GM12801 (cell line): ENCODE results near the gene DLGAP3.

Experiments
- TF ChIP-seq, protein P1 (sequence below): IDR thresholded peaks from one replicate; pipeline ENCODE4 v1.5.1; 2011; ENCODE audit warnings: control low read depth; ENCODE audit not compliant: insufficient read length; ENCODE audit errors: extremely low read depth

The DLGAP3 gene

DNA sequence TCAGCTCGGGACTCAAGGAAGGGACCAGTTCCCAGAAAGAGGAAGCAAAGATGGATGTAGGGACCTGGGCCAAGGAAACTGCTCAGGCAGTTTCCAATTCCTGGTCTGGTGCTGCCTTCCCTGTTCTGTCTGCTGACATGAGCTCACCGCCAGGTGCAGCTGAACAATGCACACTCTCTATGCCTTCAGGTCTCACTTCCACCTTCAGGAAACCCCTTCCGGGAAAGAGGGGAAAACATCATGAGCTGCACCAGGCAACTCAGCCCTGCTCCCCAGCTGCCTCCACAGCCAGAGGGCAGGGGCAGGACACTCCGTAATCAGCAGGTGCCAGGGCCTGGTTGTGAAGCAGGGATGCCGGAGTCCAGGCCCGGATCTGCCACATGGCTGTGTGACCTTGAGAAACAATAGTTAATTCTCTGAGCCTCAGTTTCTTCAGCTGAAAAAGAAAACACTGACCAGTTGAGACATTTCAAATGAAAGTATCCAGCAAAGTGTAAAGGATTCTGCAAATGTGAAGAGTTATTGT lies 97.7 kb downstream of the DLGAP3 start:
- TF ChIP-seq, protein P1, sequence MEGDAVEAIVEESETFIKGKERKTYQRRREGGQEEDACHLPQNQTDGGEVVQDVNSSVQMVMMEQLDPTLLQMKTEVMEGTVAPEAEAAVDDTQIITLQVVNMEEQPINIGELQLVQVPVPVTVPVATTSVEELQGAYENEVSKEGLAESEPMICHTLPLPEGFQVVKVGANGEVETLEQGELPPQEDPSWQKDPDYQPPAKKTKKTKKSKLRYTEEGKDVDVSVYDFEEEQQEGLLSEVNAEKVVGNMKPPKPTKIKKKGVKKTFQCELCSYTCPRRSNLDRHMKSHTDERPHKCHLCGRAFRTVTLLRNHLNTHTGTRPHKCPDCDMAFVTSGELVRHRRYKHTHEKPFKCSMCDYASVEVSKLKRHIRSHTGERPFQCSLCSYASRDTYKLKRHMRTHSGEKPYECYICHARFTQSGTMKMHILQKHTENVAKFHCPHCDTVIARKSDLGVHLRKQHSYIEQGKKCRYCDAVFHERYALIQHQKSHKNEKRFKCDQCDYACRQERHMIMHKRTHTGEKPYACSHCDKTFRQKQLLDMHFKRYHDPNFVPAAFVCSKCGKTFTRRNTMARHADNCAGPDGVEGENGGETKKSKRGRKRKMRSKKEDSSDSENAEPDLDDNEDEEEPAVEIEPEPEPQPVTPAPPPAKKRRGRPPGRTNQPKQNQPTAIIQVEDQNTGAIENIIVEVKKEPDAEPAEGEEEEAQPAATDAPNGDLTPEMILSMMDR = no peak

DNA sequence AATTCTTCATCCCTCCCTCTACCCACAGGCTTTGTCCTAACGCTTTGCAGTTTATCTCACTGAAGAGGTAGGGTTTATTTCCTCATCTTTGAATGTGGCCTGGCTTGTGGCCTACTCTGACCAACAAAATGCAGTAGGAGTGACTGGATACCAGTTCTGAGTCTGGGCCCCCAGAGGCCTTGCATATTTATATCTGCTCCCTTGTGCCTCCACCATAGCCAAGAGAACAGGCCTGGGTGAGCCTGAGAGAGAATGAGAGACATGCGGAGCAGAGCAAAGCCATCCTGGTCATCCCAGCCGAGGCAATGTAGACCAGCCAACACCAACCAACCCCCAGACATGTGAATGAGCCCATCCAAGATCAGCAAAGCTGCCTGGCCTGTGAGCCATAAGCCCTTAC lies 100.2 kb downstream of the DLGAP3 start:
- TF ChIP-seq, protein P1 = no peak

DNA sequence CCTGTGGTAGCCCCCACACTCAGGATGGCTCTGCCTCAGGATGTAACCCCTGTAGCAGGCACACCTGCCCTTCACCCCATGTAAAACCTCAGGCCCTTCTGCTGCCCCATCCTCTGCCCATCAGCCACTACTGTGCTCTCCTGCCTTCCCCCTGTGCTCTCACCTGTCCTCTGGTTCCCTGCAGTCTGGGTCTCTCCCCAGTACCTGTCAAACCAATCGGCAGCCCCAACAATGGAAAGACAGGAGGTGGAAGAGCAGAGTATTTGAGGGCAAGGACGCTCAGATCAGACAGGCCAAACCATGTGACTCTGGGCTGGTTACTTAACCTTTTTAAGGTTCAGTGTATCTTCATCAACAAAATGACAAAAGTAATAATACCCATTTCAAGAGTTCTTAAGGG lies 100.8 kb downstream of the DLGAP3 start:
- TF ChIP-seq, protein P1 = no peak

DNA sequence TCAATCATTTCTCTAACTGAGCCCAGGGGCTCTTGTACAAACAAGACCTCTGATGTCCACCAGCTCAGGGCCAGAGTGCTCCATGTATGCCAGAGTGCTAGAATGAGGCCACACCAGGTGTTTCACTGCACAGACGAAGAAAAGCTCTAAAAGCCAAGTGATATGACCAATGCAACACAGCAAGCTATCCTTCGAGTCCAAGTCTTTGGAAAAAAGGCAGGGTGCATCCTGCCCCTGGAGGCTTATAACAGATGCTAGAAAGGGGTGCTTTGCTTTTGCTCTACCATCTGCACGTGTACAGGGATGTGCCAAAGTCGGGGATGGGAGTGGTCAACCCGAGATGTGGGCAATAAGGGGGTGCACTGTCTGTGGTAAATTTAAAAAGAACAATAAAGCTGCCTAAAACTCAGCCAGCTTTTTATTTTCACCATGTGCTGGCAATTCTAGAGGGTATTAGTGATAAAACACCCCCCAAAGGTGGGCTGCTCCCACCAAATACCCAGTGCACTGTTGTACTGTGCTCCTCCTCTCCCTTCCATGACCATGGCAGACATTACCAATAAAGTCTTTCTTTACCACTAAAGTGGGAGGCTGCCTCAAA lies 102.0 kb downstream of the DLGAP3 start:
- TF ChIP-seq, protein P1 = no peak

DNA sequence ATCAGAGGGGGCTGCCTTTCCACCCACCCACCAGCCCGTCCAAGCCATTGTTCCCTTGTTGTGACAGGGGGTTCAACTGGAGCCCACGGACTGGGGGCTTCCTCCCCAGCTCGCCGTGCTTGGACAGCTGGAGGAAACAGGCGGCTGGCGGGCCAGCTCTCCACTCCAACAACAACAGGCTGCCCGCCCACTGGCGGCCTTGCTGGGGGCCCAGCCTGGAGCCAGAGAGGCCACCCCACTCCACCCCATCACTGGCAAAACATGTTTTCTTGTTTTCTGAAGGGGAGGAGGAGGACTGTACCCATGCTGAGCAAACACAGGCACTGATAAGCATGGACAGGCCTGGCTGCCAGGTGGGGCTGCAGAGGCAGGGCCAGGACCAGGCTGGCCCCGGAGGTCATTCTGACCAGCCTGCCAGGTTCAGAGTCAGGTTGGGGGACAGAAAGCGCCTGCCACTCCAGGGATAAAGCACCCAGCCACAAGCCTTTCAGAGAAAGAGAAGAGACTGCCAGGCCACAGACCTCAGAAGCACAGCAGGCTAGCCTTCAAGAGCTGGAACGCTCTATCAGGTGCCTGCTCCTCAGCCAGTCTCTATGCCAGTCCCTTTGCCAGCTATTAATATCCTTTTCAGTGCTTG lies 103.9 kb downstream of the DLGAP3 start:
- TF ChIP-seq, protein P1 = no peak

DNA sequence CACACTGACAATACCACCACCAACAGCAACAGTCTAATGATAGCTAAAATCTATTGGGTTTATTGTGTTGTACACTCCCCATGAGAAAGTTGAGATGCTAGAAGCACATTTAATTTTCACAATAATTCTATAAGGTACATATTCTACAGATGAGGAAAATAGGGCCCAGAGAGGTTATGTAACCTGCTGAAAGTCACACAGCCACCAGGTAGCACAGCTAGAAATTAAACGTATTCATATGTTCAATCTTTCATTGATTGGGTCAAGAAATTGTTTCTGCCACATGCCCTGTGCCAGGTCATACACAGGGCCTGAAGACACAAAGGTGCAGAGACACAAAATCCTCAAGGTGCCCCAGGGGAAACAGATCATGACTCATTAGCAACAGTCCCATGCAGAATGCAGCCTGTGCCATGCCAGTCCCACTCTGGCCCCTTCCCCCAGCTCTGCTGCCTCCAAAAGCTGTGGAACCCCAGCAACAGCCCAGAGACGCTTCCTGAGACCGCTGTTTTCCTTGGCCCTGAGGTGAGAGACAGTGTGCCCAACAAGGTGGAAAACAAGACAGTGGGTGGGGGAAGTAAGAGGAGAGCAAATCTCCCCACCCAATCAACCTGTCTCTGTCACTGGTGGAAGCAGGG lies 104.5 kb downstream of the DLGAP3 start:
- TF ChIP-seq, protein P1 = no peak

DNA sequence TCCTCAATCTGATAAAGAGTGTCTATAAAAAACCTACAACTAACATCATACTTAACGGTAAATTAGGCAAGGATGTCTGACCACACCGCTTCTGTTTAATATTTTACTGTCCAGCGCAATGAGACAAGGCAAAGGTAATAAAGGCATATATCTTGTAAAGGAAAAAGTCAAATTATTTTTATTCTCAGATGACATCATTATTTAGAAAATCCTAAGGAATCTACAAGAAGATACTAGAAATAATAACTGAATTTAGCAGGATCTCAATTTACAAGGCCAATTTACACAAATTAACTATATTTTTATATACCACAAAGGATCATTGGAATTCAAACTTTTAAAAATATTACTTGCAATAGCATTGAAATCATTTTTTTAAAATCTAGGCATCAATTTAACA lies 107.2 kb downstream of the DLGAP3 start:
- TF ChIP-seq, protein P1 = no peak
